Adrenal gland (tissue), 12 donors: ENCODE data around the gene TOP2B. TPM values are rescaled to one million over a fixed set of nuclear protein-coding genes. Genes with fewer than 3 reads are reported as not detected.

Source experiments
- DNase-seq, 7 donors: peaks; one replicate each; pipeline ENCODE4 v3.0.0-alpha.2; 2019 to 2020
- H3K27ac ChIP-seq, 5 donors: fragments of 200-600 bp; sonication (generic) in 4 of 5; 1 replicate in 3 of 5; 2 replicates in 2 of 5; pipeline versions ENCODE4 v1.5.1 to v1.8.0; 2016 to 2020; ENCODE audit warnings: mild to moderate bottlenecking in 1 of 5
- H3K27me3 ChIP-seq: fragments of 200-600 bp; 2 replicates; pipeline ENCODE4 v1.8.0; 2021
- H3K36me3 ChIP-seq, 2 donors: fragments of 200-600 bp; replicated peaks in 1 of 2; 1 replicate in 1 of 2; 2 replicates in 1 of 2; pipeline versions ENCODE4 v1.5.1 to v1.8.0; 2018 to 2022
- H3K4me1 ChIP-seq, 2 donors: fragments of 200-600 bp; replicated peaks in 1 of 2; 1 replicate in 1 of 2; 2 replicates in 1 of 2; pipeline versions ENCODE4 v1.5.1 to v1.8.0; 2018 to 2021
- H3K4me3 ChIP-seq, 4 donors: fragments of 200-600 bp; sonication (generic) in 3 of 4; one replicate each; pipeline ENCODE4 v1.5.1; 2016 to 2018
- H3K9me3 ChIP-seq, 3 donors: fragments of 200-600 bp; sonication (generic) in 1 of 3; replicated peaks in 1 of 3; 1 replicate in 2 of 3; 2 replicates in 1 of 3; pipeline versions ENCODE4 v1.5.1 to v1.8.0; 2016 to 2021
- POLR2A ChIP-seq, 2 donors: fragments of 450-650 bp; IDR thresholded peaks; one replicate each; pipeline ENCODE4 v1.6.1; 2017; ENCODE audit warnings: antibody characterized with exemption in 2 of 2, mild to moderate bottlenecking in 2 of 2, moderate library complexity in 1 of 2
- WGBS, 4 donors: extraction: QIAGEN DNeasy Blood & Tissue Kit in 2 of 4; methylation state at CpG; one replicate each; pipeline versions ENCODE4 v1.1.5 to v1.1.7; 2013 to 2017; 5-methylcytosine and 5-hydroxymethylcytosine counted together
- intact Hi-C, 2 donors: fragments of 100-400 bp; cut with DNase I; formaldehyde crosslinking; loops; one replicate each; pipeline versions ENCODE4 v1.14.1 to v1.15.0; 2022 to 2023
- polyA plus RNA-seq, 3 donors: library from polyadenylated mRNA; stranded (reverse); fragments of 200-250 nt in 2 of 3; fragments of 350-450 nt in 1 of 3; fragmentation: Illumina TruSeq in 1 of 3; extraction: RNeasy Lipid Tissue Mini Kit (QIAGEN cat#74804) in 1 of 3; gene quantifications; one replicate each; pipeline ENCODE4 v1.2.3, GENCODE V29; 2013 to 2014
- total RNA-seq, 9 donors: library from RNA; depleted of rRNA in 4 of 9; stranded (reverse); fragments of >200 nt in 4 of 9; fragments of 120-200 nt in 1 of 9; fragmentation: NEBNext Ultra II Directional in 1 of 9; extraction: Animal tissue kit (Norgen Biotek cat#: 25700) in 1 of 9; gene quantifications; one replicate each; pipeline versions ENCODE4 v1.1.0 to v1.2.4, GENCODE V29; 2013 to 2023
- TF ChIP-seq, protein P1 (sequence below), 6 experiments: fragments of 450-650 bp in 4 of 6; fragments of 200-600 bp in 2 of 6; sonication (generic) in 1 of 6; IDR thresholded peaks; 1 replicate in 5 of 6; 2 replicates in 1 of 6; pipeline versions ENCODE4 v1.5.1 to v1.8.0; 2016 to 2021; ENCODE audit warnings: antibody characterized with exemption in 6 of 6, mild to moderate bottlenecking in 2 of 6, moderate library complexity in 1 of 6
- donor health status: healthy with polysubstance abuse.
- donor health status: Bipolar disorder and iron deficiency.
- donor health status: DM: yes; HTN: yes; CAD: no.
- donor health status: DM: no; HTN: no; CAD: no.
- donor health status: DM: no; HTN: no; CAD: no.
- donor health status: DM: yes; HTN: yes; CAD: no.

TOP2B gene
- total and polyA plus RNA-seq, 12 donors: 33.7 to 108 (median 73.5) TPM

DNA sequence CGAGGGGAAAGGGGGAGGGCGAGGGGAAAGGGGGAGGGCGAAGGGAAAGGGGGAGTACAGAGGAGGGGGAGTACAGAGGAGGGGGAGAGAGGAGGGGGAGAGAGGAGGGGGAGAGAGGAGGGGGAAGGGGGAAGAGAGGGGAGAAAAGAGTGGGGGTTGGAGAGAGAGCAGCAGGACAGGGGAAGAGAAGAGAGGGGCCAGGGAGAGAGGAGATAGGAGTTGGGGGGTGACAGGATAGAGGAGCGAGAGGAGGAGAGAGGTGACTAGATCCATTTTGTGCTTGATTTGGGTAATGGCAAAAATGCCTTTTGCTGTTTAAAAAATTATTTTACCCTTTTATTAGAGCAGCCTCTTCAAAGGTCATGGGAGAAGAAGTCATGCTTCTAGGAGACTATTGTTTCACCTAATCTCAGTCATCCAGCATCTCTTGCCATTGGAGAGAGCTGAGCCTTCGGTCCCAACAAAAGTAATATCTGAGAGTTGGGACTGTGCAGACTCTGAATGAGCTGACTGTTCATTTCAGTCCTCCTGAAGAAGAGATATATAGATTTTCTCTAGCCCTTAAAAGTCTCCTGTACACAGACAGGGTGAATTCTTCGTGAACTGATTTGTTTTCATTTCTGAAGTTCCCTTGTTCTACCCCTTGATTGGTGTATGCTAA lies 15.1 kb upstream of the TOP2B start:
- 84 to 94% (median 85%) methylated on average over 3 to 6 of the region's 6 CpGs for WGBS, 4 donors
- intact Hi-C loops: no loop called here
- no peak for TF ChIP-seq POLR2A (IDR thresholded peaks at IDR 0.05)
- TF ChIP-seq, protein P1, sequence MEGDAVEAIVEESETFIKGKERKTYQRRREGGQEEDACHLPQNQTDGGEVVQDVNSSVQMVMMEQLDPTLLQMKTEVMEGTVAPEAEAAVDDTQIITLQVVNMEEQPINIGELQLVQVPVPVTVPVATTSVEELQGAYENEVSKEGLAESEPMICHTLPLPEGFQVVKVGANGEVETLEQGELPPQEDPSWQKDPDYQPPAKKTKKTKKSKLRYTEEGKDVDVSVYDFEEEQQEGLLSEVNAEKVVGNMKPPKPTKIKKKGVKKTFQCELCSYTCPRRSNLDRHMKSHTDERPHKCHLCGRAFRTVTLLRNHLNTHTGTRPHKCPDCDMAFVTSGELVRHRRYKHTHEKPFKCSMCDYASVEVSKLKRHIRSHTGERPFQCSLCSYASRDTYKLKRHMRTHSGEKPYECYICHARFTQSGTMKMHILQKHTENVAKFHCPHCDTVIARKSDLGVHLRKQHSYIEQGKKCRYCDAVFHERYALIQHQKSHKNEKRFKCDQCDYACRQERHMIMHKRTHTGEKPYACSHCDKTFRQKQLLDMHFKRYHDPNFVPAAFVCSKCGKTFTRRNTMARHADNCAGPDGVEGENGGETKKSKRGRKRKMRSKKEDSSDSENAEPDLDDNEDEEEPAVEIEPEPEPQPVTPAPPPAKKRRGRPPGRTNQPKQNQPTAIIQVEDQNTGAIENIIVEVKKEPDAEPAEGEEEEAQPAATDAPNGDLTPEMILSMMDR (IDR thresholded peaks at IDR 0.05): no peak
- H3K27ac ChIP-seq: no peak overlapping the region
- DNase-seq: no peak
- H3K4me3 ChIP-seq: no peak overlapping the region
- no peaks in the 10 kb centered on the region for H3K27me3 ChIP-seq
- no peaks in the 10 kb centered on the region for H3K4me1 ChIP-seq
- no peaks in the 10 kb centered on the region for H3K36me3 ChIP-seq
- H3K9me3 ChIP-seq: peaks cover 0 to 7% (median 0%) of the 10 kb centered on the region in 3 donors

DNA sequence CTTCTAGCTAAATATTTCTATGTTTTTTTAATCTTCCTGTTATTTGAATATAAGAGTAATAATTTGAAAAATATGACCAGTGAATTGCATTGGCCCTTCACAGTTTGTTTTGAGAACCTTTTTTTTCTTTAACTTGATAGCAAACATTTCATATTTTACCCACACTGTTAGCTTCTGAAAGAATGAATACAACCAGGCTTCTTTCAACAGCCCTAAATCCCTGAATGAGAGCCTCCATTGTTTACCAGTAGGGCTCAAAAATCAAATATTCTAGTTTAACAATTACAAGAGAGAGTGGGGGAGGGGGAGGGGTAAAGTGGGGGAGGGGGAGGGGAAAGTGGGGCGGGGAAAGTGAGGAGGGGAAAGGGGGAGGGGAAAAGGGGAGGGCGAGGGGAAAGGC lies 14.5 kb upstream of the TOP2B start:
- no peak for TF ChIP-seq POLR2A (IDR thresholded peaks at IDR 0.05)
- TF ChIP-seq, protein P1 (IDR thresholded peaks at IDR 0.05): no peak
- no peak overlapping the region for H3K4me3 ChIP-seq
- WGBS, 4 donors: 80% methylated on average over 2 of the region's 2 CpGs; no CpG with 5 or more reads in 3 of the 4 donors
- no peaks in the 10 kb centered on the region for H3K4me1 ChIP-seq
- DNase-seq: no peak
- H3K27me3 ChIP-seq: no peaks in the 10 kb centered on the region
- peaks cover 0 to 7% (median 0%) of the 10 kb centered on the region in 3 donors for H3K9me3 ChIP-seq
- intact Hi-C loops: no loop called here
- no peaks in the 10 kb centered on the region for H3K36me3 ChIP-seq
- no peak overlapping the region for H3K27ac ChIP-seq

DNA sequence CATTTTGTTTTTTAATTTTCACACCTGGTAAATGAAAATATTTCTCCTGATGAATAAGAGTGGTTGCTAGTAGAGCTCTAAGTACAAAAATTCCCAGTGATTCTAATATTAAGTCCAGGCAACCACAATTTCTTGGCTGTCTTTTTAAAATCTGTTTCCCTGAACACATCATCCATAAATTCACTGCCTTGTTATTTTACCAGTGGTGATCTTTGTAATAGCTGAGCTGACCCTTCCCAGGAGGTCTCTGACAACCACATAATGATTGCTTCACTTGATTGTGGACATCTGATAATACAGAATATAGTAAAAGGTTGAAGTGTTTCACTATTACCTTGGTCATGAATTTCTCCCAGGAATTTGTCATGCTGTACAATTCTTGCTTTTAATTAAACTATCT lies 13.9 kb upstream of the TOP2B start:
- TF ChIP-seq POLR2A (IDR thresholded peaks at IDR 0.05): no peak
- TF ChIP-seq, protein P1 (IDR thresholded peaks at IDR 0.05): no peak
- intact Hi-C loops: no loop called here
- H3K9me3 ChIP-seq: peaks cover 0 to 7% (median 0%) of the 10 kb centered on the region in 3 donors

DNA sequence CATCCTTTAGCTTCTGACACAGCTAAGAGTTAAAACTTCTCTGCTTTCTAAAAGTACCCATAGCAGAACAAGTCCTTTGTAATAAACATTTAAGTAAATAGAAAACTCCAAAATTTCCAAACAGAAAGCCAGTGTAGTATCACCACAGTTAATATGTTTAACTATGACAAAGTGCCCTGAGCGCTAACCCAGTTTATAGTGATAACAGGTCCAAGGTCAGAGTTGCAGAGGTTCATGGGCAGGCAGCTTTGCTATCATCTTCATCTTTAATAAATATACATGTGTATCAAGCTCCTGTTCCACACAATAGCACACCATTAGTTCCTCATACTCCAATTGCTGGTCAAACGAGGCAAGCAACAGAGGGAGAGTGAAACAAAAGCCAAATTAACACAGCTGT lies 12.4 kb upstream of the TOP2B start:
- Histone ChIP-seq H3K4me1 (no peaks in the 10 kb centered on the region), H3K4me3 (no peak overlapping the region), H3K27ac (no peak overlapping the region), H3K36me3 (no peaks in the 10 kb centered on the region), H3K9me3 (peaks cover 0 to 7% (median 0%) of the 10 kb centered on the region in 3 donors), H3K27me3 (no peaks in the 10 kb centered on the region)
- intact Hi-C loops: no loop called here
- 55 to 71% (median 64%) methylated on average over 2 of the region's 2 CpGs for WGBS, 4 donors
- TF ChIP-seq, protein P1 (IDR thresholded peaks at IDR 0.05): no peak
- TF ChIP-seq POLR2A (IDR thresholded peaks at IDR 0.05): no peak
- DNase-seq: no peak

More for the DNA sequence above, 13.9 kb upstream of the TOP2B start:
- Histone ChIP-seq H3K27ac (no peak overlapping the region), H3K27me3 (no peaks in the 10 kb centered on the region), H3K4me3 (no peak overlapping the region), H3K36me3 (no peaks in the 10 kb centered on the region), H3K4me1 (no peaks in the 10 kb centered on the region)
- DNase-seq: no peak
